Gastrocnemius medialis (tissue), 4 donors: ENCODE data around the gene VIT.

ENCODE experiments used
- CTCF ChIP-seq, 5 experiments: fragments of 450-650 bp in 3 of 5; fragments of 200-600 bp in 2 of 5; sonication (generic) in 2 of 5; IDR thresholded peaks in 4 of 5; conservative IDR thresholded peaks in 1 of 5; 1 replicate in 4 of 5; 2 replicates in 1 of 5; pipeline ENCODE4 v1.5.1; 2016 to 2019; ENCODE audit warnings: antibody characterized with exemption in 5 of 5, mild to moderate bottlenecking in 3 of 5, moderate library complexity in 3 of 5
- POLR2A ChIP-seq, 2 donors: fragments of 450-650 bp; IDR thresholded peaks; one replicate each; pipeline ENCODE4 v1.6.1; 2017; ENCODE audit warnings: antibody characterized with exemption in 2 of 2, mild to moderate bottlenecking in 2 of 2, moderate library complexity in 2 of 2

DNA sequence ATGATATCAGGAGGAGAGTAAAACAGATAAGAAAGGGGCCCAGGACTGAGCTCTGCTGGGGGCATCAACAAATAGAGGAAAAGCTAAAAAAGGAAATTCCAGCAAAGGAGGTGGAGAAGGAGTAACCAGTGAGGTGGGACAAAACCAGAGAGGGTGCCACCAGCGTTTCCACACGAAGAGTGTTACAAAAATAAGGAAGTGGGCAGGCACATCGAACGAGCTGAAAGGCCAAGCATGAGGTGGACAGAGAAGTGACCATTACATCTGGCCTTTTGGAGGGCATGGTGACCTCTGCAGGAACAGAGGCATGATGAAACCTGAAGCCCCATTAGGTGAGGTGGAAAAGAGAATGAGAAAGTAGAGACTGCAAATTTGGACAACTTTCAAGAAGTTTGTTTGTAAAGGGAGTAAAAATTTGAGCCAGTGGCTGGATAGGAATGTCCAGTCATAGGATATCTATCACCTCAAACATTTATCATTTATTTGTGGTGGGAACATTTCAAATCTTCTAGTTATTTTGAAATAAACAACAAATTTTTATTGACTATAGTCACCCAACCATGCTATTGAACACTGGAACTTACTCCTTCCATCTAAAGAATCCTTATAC lies 18.4 kb upstream of the VIT start:
- no peak for TF ChIP-seq POLR2A (IDR thresholded peaks at IDR 0.05)
- no peak for TF ChIP-seq CTCF (IDR thresholded peaks at IDR 0.05 in 4 of 5, conservative IDR thresholded peaks at IDR 0.05 in 1 of 5)
